CD4-positive, alpha-beta T cell treated with Interleukin-17A for 1 hour (primary cell): ENCODE results near the gene ACVR2A.

Experiments used
- DNase-seq: peaks from one replicate; pipeline ENCODE4 v3.0.0-alpha.2; 2020

ACVR2A gene

DNA sequence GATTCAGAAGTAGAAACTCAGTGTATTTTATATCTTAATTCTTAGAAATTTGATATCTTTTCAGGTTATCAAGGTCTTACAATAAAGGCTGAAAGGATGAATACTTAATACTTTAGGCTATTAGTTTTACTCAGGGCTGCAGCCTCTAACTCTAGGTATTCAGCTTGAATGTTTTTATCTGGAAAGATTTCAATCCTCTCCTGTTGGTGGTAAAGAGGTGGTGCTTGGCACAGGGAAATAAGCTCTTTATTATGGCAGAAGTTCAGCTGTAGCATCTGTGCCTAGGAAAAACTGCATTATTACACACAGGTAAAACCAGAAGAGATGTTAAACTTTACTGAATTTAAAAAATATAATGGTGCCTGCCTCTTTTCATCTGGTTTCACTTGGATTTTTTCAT is 11.1 kb downstream of the ACVR2A start:
- DNase-seq = no peak

DNA sequence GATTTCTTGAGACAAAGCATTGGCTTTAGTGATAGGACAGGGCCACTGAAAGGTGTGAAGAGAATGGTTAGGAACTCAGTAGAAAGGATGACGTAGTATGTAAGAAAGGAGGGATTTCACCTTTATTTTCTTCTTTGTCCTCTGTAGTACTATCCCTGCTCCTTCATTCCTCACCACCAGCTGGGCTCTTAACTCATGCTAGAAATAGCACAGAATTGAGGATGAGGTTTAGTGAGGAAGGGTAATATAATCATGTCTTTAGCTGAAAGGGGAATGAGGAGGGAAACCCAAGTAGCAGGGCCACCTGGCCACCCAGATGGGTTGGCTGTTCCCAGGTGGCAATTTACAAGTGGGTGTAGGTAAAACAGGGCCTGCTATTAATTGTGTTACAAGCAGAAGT is 15.2 kb downstream of the ACVR2A start:
- DNase-seq = no peak

DNA sequence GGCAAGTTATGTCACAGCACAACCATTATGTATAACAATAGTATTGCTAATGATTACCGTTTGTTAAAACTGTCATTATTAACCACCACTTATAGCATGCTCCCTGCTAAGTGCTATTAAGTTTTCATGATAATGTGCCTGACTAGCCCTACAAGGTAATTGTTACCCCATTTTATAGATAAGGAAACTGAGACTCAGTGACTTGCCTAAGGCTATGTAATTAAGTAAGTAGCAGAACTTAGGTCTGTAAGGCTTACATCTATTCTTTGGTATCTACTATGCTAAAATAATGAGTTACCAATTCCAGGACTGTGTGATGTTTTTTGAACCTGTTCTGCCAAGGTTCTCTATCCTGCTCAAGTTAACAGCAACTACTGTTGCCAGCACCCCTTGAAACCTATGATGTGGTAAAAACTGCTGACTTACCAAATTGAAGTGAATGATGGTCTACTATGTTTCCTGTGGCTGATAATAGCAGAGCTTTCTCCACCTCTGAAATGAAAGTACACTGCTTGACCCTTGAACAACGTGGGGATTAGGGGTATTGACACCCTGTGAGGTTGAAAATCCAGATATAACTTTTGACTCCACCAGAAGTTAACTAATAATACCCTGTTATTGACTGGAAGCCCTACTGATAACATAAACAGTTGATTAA is 18.2 kb downstream of the ACVR2A start:
- peak; percentile 16 for DNase-seq

DNA sequence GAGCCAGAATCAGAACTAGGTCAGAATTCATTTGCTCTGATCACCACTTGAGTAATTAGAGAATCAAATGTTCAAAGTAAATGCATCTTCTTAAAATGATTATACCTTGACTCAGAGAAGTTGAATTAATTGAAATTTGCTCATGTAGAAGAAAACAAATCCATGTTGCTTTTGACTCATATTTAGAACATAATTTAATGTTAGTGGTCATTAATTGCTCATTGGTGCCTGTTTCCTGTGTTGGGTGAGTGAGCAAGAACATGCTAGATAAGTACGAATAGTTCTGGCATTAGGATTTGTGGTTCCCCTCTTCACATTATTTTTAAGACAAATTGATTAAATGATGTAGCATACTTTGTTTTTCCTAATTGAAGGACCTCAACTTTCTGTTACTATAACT is 19.0 kb downstream of the ACVR2A start:
- DNase-seq = no peak

DNA sequence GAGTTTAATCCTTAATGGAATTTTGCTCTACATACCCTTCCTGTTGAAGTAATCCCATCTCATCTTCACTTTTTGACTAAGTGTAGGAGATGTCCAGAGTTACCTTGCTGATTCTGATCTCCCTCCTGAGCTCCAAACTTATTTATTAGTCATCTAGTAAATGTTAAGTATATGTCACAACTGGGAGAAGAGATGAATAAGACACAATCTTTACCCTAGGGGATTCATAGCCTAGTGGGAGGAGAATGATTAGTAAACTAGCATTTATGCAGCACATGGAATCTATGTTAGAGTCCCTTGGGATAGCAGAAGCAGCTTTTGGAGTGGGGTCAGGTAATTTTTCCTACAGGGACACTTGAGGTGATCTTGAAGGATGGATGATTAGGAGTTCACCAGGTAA is 20.7 kb downstream of the ACVR2A start:
- DNase-seq = no peak

DNA sequence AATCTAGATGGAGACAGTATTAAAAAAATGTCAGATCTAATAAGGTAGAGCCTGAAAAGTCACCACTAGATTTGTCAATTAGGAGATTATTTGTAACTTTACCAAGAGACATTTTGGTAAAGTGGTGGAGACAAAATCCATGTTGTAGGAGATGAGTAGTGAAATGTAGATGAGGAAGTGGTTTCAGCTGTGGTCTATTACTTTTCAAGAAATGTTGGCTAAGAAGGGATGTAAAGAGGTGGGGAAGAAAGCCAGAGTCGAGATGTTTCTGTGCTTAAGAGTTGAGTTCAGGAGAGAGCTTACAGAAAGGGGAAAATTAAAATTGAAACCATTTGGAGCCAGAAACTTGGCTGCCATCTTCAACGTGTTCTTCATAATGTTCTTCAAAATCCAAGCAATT is 22.2 kb downstream of the ACVR2A start:
- no peak for DNase-seq

DNA sequence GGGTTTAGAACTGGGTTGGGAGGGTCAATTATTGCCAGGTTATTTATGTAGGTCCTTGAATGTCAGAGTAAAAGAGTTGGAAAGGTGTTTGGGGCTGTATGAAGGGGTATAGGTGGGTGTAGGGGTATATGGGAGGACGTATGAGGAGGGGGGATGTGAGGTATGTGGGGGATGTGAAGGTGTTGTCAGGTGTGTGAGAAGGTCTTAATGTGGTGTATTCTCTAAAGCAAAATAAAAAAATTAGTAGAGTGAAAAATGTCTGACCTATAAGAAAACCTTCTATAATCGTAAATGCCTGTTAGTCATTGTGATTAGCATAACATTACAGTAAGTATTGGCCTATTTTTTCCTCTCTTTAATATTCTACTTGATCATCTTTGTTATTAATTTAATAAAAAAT is 25.1 kb downstream of the ACVR2A start:
- no peak for DNase-seq

DNA sequence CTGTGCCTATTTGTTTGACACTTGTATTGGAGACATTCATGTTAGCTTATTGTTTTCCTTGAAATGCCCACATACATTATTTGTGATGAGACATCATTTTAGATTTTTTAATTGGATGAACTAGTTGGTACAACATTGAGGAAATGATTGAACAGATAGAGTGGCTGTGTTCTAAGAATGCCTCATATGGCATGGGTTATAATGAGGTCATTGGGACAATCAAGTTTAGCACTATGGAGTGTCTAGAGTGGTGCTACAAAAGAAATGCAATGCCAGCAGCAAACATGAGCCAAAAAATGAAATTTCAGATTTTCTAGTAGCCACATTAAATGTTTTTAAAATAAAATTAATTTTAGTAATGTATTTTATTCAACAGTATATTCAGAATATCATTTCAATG is 28.1 kb downstream of the ACVR2A start:
- no peak for DNase-seq

DNA sequence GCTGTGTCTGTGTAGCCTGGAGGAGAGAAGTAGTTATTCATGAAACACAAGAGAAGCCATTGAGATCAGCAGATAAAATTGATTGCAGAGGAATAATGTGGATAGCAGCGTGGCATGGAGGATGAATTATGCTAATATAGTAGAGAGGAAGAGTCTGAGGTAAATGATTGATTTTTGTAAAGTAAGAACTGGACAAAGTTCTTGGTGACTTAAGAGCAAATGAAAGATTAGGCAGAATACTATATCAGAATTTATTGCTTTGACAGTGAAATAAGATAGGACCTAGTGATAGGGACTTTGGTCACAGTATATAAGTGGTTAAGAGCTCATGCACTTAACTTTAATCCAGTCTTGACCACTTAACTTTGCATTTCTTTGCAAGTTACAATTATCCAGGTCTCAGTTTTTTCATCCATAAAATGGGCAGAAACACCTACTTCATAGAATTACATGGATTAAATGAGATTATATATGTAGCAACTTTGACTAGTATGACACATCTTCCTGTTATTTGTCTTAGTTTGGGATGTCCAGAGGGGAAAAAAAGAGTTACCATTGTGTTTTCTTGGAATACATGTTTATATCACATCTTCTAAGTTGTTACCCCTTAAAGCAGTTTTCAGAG is 29.1 kb downstream of the ACVR2A start:
- no peak for DNase-seq

DNA sequence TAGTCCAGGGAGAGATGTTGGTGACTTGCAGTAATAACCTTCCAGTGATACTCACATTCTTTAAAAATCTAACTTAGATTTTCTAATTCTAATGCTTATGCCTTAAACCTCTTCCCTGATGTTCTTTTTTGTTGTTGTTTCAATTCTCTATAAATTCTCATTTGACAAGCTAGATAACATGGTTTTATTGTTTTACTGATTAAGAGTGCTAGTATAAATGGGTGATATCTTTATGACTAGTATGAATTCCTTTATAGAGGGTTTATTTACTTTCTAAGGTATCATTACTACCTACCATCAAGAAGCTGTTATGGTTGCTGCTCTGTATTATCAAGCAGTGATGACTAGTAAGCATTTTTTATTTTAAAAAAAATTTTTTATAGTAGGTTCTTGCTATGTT is 35.0 kb downstream of the ACVR2A start:
- DNase-seq = no peak

DNA sequence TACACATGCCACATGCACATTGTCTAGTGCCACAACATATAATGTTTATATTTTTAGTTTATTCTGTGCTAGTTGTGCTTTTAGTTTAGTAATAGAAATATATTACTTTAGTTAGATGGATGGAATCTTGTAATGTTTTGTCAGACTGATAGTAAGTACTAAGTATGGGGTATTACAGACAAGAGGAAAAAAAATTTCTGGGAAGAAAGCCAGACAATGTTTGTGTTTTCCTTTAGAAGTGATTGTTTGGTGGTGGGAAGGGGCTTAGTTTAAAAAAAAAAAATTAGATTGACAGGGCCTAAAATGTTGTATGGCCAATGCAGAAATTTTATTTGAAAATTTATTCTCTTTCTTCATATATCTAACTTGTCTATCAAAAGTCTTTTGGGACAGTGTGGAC is 37.8 kb downstream of the ACVR2A start:
- DNase-seq = no peak

DNA sequence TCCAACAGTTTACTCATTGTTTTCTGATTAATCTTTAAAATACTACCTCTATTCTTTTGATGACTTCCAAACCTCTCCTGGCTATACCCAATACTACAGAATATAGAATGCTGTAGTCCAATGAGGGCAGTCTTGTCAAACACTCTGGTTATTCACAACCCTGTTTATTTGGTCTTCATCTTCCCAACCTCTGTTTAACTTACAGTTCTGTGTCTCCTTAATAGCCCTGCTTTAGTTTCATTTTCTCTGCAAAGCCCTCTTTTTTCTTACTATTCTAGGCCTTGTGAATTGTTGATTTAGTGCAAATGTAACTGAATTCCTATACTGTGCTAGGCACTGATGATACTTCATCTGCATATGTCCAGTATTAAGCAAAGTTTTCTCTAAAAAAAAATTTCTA is 40.0 kb downstream of the ACVR2A start:
- DNase-seq = no peak

DNA sequence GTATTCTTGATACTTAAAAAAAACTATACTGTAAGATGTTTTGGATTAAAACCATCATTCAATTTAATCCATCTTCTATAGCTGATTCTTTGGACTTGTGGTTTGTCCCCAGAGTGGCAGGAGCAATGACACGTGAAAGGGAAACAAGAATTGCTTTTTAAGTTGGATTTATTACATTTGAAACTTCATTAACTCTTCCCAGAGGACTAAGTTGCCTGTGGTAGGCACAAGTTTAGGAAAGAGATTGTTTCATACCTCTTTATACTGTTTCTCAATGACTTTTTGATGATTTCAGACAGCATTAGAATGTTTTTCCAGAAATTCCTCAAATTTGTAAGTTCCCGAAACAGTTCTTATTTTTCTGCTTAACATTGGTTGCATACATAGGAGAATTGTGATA is 41.3 kb downstream of the ACVR2A start:
- no peak for DNase-seq

DNA sequence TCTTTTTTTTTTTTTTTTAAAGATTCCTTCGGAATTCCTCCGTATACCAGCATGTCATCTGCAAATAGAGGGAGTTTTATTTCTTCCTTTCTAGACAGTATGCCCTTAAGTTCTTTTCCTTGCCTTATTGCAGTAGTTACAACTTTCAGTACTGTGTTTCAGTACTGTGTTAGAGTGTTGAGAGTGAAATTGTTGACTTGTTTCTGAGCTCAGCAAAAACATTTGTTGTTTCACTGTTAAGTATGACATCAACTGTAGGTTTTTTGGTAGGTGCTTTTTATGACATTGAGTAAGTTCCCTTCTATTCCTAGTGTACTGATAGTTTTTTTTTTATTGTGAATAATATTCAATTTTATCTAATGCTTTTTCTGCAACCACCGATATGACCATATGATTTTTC is 43.9 kb downstream of the ACVR2A start:
- DNase-seq = no peak

DNA sequence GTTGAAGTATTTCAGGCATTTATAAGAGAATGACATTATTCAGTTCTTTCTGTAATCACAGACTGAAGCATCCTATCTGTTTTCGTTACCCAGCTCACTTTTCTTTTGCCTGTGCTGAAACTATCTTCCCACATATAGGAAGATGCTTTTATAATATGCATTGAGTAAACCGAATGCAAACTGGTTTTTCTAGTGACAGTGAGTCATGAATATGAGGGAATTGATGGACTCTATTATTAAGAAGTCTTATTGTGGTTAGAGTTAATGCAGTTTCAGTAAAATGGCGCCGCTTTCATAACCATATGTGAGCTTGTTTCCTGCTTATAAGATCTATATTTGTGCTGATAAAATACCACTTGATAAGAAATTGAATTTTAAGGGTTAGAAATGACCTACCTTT is 59.2 kb downstream of the ACVR2A start:
- DNase-seq = no peak

DNA sequence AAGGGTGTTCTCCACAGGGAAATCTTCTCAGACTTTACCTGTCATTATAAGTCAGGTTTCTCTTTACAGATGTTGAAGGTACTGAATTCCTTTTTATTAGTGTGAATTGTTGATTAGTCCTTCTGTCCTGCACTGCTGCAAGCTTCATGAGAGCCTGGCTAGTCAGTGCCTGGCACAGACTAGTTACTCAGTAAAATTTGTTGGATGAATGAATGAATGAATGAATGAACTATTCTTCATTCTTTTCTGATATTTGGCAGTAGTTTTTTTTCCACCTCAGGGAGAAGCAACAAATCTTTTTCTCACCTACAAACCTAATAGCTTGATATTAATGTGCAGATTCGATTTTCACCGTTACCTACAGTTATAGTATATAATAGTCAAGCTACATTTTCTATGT is 64.3 kb downstream of the ACVR2A start:
- no peak for DNase-seq

DNA sequence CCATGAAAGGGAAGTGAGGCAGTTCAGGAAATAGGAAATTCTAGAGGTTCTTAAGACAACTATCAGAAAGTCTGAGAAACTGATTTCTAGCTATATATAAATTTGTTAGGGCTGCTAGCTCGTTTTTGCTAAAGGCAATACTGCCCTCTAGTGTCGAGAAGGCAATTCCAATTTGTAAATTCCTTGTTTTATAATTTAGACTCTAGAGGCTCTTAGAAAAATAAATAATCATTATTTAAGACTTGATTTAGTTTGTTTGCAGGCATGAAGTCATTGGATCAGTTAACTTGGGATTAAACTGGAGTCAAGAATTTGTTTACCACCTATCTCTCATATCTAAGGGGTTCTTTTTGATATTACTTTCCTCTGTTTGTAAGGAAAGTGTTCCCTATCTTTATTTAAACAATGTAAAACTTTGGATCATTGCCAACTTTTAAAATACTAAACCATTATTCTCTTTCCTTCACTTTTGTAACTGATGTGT is 66.2 kb downstream of the ACVR2A start:
- peak; percentile 64 for DNase-seq

DNA sequence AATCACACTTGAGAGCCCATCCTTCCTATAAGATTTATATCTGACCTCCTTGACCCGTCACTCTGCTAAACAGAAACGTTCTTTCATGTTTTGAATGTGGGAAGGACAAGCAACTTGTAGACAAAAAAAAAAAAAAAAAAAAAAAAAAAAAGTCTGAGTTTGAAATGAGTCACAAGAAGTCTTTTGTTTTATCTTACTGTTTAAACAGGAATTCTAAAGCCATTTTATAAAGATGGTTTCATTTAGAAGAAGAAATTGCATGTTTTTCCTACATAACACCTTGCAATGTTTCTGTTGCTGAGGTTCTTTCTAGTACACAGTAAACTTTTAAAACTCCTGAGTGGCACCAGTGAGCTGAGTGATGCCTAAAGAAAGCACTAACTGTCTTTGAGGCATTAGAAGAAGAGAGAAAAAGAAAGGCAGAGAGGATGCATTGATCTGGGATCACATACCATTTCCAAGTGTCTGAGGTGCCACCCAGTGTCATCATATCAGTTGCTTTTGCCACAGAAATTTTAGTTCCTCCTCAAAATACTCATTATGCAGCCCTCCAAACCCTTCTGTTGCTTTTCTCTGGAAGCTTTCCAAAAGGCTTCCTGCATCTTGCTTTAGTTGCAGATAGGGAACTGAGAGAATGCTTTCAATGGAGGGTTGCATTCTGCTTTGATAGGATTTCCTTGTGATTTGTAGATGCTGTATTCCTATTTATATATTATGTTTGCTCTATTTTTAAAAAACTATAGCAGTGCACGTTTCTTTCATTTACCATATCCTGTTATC is 69.1 kb downstream of the ACVR2A start:
- no peak for DNase-seq

DNA sequence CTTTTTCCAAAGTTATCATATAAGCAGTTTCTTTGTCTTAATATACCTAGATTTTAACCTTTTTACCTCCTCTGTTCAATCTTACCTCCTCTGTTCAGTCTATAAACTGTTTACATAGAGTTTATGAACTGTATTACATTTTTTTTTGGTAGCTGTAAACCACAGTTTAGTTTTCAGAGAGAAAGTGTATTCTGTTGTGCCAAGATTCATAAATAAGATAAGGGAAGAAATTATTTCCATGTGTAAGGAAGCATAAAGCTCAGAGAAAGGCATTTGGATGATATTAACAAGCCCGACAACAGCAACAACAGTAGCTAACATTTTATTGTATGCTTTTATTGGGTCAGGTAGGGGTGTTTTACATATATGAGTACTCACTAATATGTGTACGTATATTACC is 71.2 kb downstream of the ACVR2A start:
- DNase-seq = no peak

DNA sequence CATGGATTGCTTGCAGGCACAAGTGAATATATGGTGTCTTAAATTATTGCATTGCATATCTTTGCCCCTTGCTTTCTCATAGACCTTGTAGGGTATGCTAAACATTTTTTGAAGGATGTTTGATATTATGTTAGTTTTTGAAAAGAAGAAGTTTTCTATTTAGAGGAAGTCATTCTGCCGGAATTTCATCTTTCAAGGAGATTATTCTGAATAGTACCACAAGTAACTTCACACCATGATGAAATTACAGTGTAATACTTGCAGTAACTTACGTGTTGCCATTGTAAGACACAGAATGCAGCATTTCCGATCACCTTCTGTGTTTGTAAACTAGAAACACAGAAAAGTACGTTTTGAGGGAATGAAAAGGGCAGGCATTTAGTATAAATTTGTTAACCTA is 71.9 kb downstream of the ACVR2A start:
- DNase-seq = no peak

DNA sequence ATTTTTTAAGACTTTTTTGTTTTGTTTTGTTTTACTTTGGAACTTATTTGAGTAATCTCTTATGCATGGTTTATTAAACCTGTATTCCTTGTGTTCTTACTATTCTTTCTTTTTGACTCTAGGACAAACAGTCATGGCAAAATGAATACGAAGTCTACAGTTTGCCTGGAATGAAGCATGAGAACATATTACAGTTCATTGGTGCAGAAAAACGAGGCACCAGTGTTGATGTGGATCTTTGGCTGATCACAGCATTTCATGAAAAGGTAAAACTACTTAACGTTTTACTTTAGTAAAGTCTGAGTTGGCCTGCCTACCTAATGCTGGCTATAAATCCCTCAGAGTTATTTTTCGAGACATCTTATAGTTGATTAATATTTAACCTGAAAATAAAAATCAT is 72.3 kb downstream of the ACVR2A start:
- DNase-seq = no peak

DNA sequence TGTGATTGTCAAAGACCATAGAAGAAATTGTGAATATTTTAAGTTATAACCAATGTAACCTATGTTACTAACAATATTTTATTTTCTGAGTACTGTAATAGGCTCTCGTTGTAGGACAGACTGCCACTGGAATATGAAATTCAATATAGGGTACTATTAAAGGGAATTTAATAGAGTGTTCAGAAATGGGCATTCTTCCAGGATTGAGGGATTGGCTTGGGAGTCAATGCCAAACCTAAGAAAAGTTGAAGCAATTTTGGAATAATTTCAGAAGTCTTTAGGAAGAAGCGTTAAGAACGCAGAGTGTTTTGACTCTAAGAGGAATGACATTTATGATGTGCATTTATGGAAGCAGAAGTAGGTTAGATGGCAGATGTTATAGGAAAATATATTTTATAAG is 79.0 kb downstream of the ACVR2A start:
- no peak for DNase-seq

DNA sequence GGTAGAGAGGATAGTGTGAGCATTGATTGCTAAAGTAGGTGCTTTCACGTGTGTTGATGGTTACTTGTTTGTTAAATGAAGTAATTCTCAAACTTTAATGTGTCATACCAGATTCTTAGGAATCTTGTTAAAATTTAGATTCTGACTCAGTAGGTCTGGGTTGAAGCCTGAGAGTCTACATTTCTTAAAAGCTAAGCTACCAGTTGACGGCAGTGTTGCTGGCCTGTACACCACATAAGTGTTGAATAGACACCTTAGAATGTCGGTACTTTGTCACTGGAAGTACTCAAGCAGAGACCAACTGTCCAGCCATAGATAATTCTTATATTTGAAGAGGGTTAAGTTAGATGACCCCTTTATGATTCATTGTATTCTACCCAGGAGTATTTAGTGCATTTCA is 79.8 kb downstream of the ACVR2A start:
- no peak for DNase-seq

DNA sequence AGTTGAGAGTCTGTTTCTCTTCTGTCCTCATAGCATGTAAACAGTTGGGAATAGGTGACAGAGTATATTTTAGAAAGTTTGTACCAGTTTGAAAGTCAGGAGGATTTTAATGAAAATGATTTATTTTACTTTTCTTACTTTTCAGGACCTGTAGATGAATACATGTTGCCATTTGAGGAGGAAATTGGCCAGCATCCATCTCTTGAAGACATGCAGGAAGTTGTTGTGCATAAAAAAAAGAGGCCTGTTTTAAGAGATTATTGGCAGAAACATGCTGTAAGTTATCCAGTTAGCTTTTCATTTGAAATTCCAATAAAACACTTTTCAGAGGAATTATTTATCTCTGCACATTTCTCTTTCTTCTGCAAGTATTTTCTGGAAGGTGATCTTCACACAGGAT is 81.1 kb downstream of the ACVR2A start:
- DNase-seq = no peak
